ENCODE measurements around the gene PDE6D.

GRCh38 chr2:231707625-231707926 lies 73.5 kb downstream of the PDE6D start:
- TF ChIP-seq CTCF (IDR thresholded peaks at IDR 0.05), result no peak
- TF ChIP-seq POLR2A (IDR thresholded peaks at IDR 0.05), result peak in 2 of 4 donors; percentile 9 to 59
